ENCODE data around the gene TRPV2. TPM values are rescaled to one million over a fixed set of nuclear protein-coding genes. Genes with fewer than 3 reads are reported as not detected.

Gene TRPV2
- total and polyA plus RNA-seq, 11 donors, result 5.2 to 43.5 (median 8.8) TPM

DNA sequence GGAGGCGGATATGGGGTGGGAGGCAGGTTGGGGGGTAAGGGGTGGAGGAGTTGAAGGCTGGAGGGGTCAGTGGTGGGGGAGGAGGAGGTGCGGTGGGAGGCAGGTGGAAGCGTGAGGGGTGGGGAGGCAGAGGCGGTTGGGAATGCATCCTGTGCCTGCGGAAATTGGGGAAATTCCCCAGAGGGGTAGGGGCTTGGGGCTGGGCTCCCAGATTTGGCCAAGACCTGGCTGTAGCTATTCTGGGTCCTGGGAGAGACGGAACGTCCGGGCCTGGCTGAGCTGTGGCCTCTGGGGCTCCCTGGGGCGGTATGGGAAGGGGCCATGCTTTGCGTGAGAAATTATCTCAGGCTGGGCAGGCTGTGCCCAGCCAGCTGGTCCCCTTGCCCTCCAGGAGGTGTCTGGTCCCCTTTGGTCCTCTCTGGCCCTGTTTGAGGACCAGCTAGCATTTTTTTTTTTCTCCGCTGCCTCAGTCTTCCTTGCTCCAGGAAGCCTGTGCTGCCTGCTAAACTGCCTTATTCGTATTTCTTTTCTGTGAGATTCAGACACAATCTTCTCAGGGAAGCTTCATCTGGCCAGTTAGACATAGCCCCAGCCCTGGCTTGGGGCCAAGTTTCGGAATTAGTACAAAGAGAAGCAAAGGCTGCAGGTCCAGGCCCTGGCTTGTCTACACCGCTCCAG, 7.3 kb upstream of the TRPV2 start:
- peak; percentile 33 to 59 (median 56) for ATAC-seq
- Histone ChIP-seq H3K27ac (peak overlapping the region; percentile 56 to 92 (median 82)), H3K4me3 (peak overlapping the region in 8 of 12 donors; percentile 6 to 79 (median 50)), H3K9me3 (no peaks in the 10 kb centered on the region), H3K36me3 (no peaks in the 10 kb centered on the region), H3K4me1 (peaks cover 0 to 20% (median 8%) of the 10 kb centered on the region in 12 donors), H3K27me3 (no peaks in the 10 kb centered on the region)
- WGBS, 4 donors, result 18 to 26% (median 26%) methylated on average over 11 to 14 of the region's 14 CpGs
- peak; percentile 70 to 84 (median 79) for DNase-seq
- intact Hi-C loops (cut with DNase I), result no loop called here
- TF ChIP-seq POLR2A (IDR thresholded peaks at IDR 0.05) (no peak), CTCF (IDR thresholded peaks at IDR 0.05) (no peak)

GRCh38 chr17:16417399-16417798, 2.0 kb downstream of the TRPV2 start:
- Histone ChIP-seq H3K27ac (peak overlapping the region in 7 of 12 donors; percentile 40 to 98 (median 90)), H3K27me3 (no peaks in the 10 kb centered on the region), H3K4me3 (peak overlapping the region in 1 of 12 donors; percentile 78), H3K4me1 (peaks cover 0 to 49% (median 20%) of the 10 kb centered on the region in 12 donors), H3K9me3 (no peaks in the 10 kb centered on the region), H3K36me3 (peaks cover 0 to 50% (median 18%) of the 10 kb centered on the region in 9 donors)
- WGBS, 4 donors, result 88 to 94% (median 91%) methylated on average over 7 of the region's 7 CpGs
- intact Hi-C loops (cut with DNase I), result loop anchor here in 5 of 10 donors (5.0 to 10.0 kb wide), 2 partner anchors 35 to 53 kb away; partner anchors contain the start of gene UBB (in 2 of the 5)
- TF ChIP-seq POLR2A (IDR thresholded peaks at IDR 0.05) (no peak), CTCF (IDR thresholded peaks at IDR 0.05) (no peak)
- DNase-seq (no peak), ATAC-seq (no peak)

DNA sequence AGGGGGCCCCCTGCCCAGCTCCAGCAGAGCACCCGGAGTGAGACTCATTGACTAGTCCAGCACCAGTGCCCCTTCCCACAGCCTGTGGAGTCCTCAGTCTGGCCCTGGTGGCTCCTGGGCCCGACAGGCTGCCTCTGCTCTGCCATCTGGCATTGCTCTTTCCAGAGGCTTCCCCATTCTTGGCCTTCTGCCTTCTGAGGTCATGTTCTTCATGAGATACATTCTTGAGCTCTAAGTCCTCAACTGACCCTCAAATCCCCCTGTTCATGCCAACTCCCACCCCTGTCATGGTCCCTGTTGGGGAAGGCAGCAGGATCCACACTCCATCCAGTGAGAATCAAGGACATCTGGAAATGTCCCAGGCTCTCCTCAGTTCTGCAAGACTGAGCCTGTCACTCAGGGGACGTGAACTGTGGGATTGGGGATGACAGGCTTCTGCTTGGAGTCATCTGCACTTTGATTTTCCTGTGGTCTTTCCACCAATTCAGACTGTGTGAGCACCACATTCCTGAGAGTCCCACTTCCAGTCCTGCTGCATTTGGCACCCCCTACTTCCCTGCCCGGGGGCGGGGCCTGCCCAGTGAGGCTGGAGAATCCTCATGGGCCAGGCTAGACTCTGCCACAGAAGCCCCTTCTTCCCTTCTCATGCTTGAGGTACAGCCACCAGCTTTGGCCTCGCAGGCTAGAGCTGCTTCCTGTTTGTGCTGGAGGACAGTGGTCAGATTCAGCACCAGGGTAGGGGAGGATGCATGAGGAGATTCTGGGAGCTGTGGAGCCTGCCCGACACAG, 2.7 kb downstream of the TRPV2 start:
- Histone ChIP-seq H3K27ac (peak overlapping the region in 7 of 12 donors; percentile 6 to 98 (median 40)), H3K9me3 (no peaks in the 10 kb centered on the region), H3K4me3 (no peak overlapping the region), H3K4me1 (peaks cover 0 to 49% (median 20%) of the 10 kb centered on the region in 12 donors), H3K27me3 (no peaks in the 10 kb centered on the region), H3K36me3 (peaks cover 0 to 57% (median 25%) of the 10 kb centered on the region in 9 donors)
- WGBS, 4 donors, result 63 to 73% (median 69%) methylated on average over 6 to 7 of the region's 7 CpGs
- intact Hi-C loops (cut with DNase I), result loop anchor here in 5 of 10 donors (5.0 to 10.0 kb wide), 2 partner anchors 36 to 53 kb away; partner anchors contain the start of gene UBB (in 2 of the 5)
- DNase-seq (no peak), ATAC-seq (no peak)
- TF ChIP-seq CTCF (IDR thresholded peaks at IDR 0.05) (no peak), POLR2A (IDR thresholded peaks at IDR 0.05) (no peak)

DNA sequence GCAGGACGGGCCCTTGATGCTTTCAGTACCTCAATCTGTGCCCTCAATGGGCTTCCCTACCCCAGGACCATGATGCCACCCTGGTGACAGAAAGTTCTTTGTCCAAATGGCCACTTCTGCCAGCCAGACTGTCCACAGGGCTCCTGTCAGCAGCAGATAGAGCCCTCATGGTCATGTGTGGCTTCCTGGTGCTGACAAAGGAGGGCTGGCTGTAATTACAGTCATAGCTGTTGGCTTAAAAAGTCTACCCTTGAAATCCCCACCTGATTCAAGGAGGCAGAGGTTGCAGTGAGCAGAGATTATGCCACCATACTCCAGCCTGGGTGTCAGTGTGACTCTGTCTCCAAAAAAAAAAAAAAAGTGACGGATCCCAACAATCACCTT, 3.3 kb downstream of the TRPV2 start:
- no peak overlapping the region for H3K4me3 ChIP-seq
- DNase-seq (no peak), ATAC-seq (no peak)
- TF ChIP-seq POLR2A (IDR thresholded peaks at IDR 0.05), result no peak
- TF ChIP-seq CTCF (IDR thresholded peaks at IDR 0.05), result no peak
- H3K9me3 ChIP-seq, result no peaks in the 10 kb centered on the region
- H3K36me3 ChIP-seq, result peaks cover 0 to 63% (median 31%) of the 10 kb centered on the region in 9 donors
- WGBS, 4 donors, result 48 to 95% (median 84%) methylated on average over 2 of the region's 2 CpGs
- peak overlapping the region in 5 of 12 donors; percentile 9 to 62 (median 31) for H3K27ac ChIP-seq
- intact Hi-C loops (cut with DNase I), result loop anchor here in 5 of 10 donors (5.0 to 10.0 kb wide), 2 partner anchors 36 to 54 kb away; partner anchors contain the start of gene UBB (in 2 of the 5)
- peaks cover 0 to 49% (median 20%) of the 10 kb centered on the region in 12 donors for H3K4me1 ChIP-seq
- no peaks in the 10 kb centered on the region for H3K27me3 ChIP-seq
